Measurements from ENCODE around the gene NEK6.

DNA sequence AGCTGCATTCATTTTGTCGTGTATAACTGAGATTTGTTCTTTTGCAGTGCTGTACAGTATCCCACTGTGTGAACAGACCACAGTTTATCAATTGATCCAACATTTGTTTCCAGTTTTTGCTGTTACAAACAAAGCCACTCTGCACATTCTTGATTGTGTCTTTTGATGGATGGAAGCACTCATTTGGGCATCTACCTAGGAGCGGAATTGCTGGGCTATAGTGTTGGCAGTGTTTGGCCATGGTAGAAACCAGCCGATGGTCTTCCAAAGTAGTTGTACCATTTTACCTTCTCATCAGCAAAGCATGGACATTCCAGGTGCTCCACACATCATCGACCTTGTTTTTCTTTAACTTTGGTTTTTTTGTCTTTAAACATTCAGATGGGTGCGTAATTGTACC, 79.8 kb downstream of the NEK6 start:
- no peak for TF ChIP-seq EP300 (IDR thresholded peaks at IDR 0.05)
- TF ChIP-seq POLR2A (IDR thresholded peaks at IDR 0.05), result no peak
- TF ChIP-seq, protein P1, sequence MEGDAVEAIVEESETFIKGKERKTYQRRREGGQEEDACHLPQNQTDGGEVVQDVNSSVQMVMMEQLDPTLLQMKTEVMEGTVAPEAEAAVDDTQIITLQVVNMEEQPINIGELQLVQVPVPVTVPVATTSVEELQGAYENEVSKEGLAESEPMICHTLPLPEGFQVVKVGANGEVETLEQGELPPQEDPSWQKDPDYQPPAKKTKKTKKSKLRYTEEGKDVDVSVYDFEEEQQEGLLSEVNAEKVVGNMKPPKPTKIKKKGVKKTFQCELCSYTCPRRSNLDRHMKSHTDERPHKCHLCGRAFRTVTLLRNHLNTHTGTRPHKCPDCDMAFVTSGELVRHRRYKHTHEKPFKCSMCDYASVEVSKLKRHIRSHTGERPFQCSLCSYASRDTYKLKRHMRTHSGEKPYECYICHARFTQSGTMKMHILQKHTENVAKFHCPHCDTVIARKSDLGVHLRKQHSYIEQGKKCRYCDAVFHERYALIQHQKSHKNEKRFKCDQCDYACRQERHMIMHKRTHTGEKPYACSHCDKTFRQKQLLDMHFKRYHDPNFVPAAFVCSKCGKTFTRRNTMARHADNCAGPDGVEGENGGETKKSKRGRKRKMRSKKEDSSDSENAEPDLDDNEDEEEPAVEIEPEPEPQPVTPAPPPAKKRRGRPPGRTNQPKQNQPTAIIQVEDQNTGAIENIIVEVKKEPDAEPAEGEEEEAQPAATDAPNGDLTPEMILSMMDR (IDR thresholded peaks at IDR 0.05), result no peak
- no peak for TF ChIP-seq POLR2AphosphoS5 (IDR thresholded peaks at IDR 0.05)

All from upper lobe of left lung (tissue), 4 donors.